Suprapubic skin (tissue), 3 donors: ENCODE data around the gene TNIP1.

Source experiments
- POLR2A ChIP-seq, 2 donors: fragments of 450-650 bp; IDR thresholded peaks; one replicate each; pipeline ENCODE4 v1.6.1; 2017; ENCODE audit warnings: antibody characterized with exemption in 2 of 2, mild to moderate bottlenecking in 2 of 2, moderate library complexity in 2 of 2
- TF ChIP-seq, protein P1 (sequence below), 2 donors: fragments of 200-600 bp in 1 of 2; fragments of 450-650 bp in 1 of 2; sonication (generic) in 1 of 2; IDR thresholded peaks; one replicate each; pipeline ENCODE4 v1.5.1; 2016 to 2019; ENCODE audit warnings: antibody characterized with exemption in 2 of 2, mild to moderate bottlenecking in 1 of 2, moderate library complexity in 1 of 2

GRCh38 chr5:151005950-151006576 is 74.8 kb downstream of the TNIP1 start:
- TF ChIP-seq, protein P1, sequence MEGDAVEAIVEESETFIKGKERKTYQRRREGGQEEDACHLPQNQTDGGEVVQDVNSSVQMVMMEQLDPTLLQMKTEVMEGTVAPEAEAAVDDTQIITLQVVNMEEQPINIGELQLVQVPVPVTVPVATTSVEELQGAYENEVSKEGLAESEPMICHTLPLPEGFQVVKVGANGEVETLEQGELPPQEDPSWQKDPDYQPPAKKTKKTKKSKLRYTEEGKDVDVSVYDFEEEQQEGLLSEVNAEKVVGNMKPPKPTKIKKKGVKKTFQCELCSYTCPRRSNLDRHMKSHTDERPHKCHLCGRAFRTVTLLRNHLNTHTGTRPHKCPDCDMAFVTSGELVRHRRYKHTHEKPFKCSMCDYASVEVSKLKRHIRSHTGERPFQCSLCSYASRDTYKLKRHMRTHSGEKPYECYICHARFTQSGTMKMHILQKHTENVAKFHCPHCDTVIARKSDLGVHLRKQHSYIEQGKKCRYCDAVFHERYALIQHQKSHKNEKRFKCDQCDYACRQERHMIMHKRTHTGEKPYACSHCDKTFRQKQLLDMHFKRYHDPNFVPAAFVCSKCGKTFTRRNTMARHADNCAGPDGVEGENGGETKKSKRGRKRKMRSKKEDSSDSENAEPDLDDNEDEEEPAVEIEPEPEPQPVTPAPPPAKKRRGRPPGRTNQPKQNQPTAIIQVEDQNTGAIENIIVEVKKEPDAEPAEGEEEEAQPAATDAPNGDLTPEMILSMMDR (IDR thresholded peaks at IDR 0.05) = no peak
- peak in 1 of 2 donors; percentile 30 for TF ChIP-seq POLR2A (IDR thresholded peaks at IDR 0.05)
